ENCODE data around the gene DMD.

DNA sequence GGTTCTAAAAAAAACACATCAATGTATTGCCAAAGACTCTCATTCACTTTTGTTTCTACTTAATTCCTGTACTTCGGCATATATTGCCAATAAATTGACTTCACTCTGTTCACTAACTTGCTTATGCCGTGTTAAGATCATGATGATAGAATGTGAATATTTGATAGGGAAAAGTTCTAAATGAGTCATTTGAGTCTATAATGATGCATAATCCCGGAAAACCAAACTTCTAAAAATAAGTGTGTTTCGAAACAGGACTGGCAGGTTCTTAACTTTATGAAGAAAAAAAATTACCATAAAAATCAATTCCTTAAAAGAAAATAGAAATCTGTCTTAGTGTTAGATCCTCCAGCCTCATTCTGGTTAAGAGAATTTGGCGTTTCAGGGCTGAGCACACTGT, 1752.0 kb downstream of the DMD start:
- TF ChIP-seq, protein P1, sequence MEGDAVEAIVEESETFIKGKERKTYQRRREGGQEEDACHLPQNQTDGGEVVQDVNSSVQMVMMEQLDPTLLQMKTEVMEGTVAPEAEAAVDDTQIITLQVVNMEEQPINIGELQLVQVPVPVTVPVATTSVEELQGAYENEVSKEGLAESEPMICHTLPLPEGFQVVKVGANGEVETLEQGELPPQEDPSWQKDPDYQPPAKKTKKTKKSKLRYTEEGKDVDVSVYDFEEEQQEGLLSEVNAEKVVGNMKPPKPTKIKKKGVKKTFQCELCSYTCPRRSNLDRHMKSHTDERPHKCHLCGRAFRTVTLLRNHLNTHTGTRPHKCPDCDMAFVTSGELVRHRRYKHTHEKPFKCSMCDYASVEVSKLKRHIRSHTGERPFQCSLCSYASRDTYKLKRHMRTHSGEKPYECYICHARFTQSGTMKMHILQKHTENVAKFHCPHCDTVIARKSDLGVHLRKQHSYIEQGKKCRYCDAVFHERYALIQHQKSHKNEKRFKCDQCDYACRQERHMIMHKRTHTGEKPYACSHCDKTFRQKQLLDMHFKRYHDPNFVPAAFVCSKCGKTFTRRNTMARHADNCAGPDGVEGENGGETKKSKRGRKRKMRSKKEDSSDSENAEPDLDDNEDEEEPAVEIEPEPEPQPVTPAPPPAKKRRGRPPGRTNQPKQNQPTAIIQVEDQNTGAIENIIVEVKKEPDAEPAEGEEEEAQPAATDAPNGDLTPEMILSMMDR (conservative IDR thresholded peaks at IDR 0.05) = no peak
- no peak for TF ChIP-seq EZH2 (IDR thresholded peaks at IDR 0.05; ENCODE audit: low read depth)
